HEK293T (cell line): Measurements from ENCODE around the gene SIX4.

Experiments
- BHLHE40 ChIP-seq: fragments of 450-650 bp; IDR thresholded peaks from 2 replicates; pipeline ENCODE4 v1.6.1; 2016; ENCODE audit warnings: mild to moderate bottlenecking, moderate library complexity, borderline replicate concordance
- CTBP1 ChIP-seq: fragments of 450-650 bp; IDR thresholded peaks from 2 replicates; pipeline ENCODE4 v1.6.1; 2016; ENCODE audit warnings: borderline replicate concordance
- ELF4 ChIP-seq: fragments of 450-650 bp; IDR thresholded peaks from 2 replicates; pipeline ENCODE4 v1.6.1; 2017; ENCODE audit warnings: antibody characterized with exemption
- FOXA1 ChIP-seq: fragments of 450-650 bp; IDR thresholded peaks from 2 replicates; pipeline ENCODE4 v1.6.1; 2016; ENCODE audit warnings: mild to moderate bottlenecking
- FOXK2 ChIP-seq: fragments of 450-650 bp; IDR thresholded peaks from 2 replicates; pipeline ENCODE4 v1.6.1; 2016; ENCODE audit warnings: mild to moderate bottlenecking
- FOXM1 ChIP-seq: fragments of 450-650 bp; IDR thresholded peaks from 2 replicates; pipeline ENCODE4 v1.6.1; 2017; ENCODE audit warnings: mild to moderate bottlenecking, borderline replicate concordance
- HDGF ChIP-seq: fragments of 450-650 bp; IDR thresholded peaks from 2 replicates; pipeline ENCODE4 v1.6.1; 2017; ENCODE audit warnings: antibody characterized with exemption, borderline replicate concordance
- SP1 ChIP-seq: fragments of 450-650 bp; IDR thresholded peaks from 2 replicates; pipeline ENCODE4 v1.6.1; 2017
- SUZ12 ChIP-seq: fragments of 450-650 bp; IDR thresholded peaks from 2 replicates; pipeline ENCODE4 v1.6.1; 2016; ENCODE audit warnings: mild to moderate bottlenecking
- ZNF384 ChIP-seq: fragments of 450-650 bp; IDR thresholded peaks from 2 replicates; pipeline ENCODE4 v1.6.1; 2016
- TF ChIP-seq, protein P1 (sequence below): fragments of 450-650 bp; IDR thresholded peaks from 2 replicates; pipeline ENCODE4 v1.6.1; 2016

DNA sequence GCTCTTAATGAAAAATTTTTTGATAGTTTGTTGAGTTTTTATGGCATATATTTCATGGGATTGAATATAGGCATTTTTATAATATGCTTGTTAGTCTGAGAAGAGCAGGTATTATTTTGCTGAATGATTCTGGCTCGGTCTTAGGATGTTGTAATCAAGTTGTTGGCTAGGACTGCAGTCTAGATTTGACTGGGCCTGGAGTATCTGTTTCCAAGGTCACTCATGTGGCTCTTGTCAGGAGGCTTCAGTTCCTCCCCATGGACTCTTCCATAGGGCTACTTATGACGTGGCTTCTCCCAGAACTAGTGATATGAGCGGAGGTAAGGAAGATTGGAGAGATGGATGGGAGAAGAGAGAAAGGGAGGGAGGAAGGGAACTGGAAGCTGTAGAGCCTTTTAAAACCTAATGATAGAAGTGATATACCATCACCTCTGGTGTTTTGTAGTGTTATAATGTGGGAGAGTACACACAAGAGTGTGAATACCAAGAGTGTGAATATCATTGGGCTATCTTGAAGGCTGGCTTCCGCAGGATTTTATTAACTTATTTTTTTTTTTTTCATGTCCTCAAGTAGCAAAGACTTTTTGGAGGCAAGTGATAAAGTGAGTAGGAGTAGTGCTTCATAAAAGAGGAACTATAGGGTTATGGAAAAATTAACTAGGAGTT lies 14.8 kb upstream of the SIX4 start:
- TF ChIP-seq FOXK2 (no peak), BHLHE40 (no peak), FOXA1 (no peak), SP1 (no peak), ELF4 (no peak), CTBP1 (no peak), FOXM1 (no peak), ZNF384 (no peak), SUZ12 (no peak), HDGF (no peak)
- TF ChIP-seq, protein P1, sequence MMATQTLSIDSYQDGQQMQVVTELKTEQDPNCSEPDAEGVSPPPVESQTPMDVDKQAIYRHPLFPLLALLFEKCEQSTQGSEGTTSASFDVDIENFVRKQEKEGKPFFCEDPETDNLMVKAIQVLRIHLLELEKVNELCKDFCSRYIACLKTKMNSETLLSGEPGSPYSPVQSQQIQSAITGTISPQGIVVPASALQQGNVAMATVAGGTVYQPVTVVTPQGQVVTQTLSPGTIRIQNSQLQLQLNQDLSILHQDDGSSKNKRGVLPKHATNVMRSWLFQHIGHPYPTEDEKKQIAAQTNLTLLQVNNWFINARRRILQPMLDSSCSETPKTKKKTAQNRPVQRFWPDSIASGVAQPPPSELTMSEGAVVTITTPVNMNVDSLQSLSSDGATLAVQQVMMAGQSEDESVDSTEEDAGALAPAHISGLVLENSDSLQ, result no peak
